ENCODE results near the gene EAPP.
"Not testable (repeated sequence)": the region's sequence is repeated elsewhere in the genome, so short reads cannot be mapped to it uniquely, and the experiment has no call there.

The EAPP gene

GRCh38 chr14:34537677-34538009 is 1.9 kb downstream of the EAPP start:
- DNase-seq = no peak

DNA sequence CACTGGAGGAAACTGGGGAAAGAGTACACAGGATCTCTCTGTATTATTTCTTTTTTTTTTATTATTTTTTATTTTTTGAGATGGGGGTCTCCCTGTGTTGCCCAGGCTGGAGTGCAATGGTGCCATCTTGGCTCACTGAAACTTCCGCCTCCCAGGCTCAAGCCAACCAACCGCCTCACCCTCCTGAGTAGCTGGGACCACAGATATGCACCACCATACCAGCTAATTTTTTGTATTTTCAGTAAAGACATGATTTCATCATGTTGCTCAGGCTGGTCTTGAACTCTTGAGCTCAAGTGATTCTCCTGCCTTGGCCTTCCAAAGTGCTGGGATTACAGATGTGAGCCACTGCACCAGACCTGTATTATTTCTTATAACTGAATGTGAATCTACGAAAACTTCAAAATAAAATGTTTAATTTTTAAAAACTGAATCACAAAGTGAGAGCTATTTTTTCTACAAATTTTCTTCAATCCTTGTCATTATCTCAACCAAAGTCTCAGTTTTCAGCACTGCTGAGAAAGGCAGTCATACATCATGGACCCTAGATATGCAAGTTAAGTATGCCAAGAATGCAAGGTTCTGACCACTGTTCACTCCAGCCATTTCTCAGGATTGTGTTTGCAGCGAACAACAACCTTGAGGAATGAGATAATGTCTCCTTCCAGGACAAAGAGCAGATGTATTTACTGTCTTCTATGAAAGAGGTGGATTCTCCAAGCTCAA is 2.4 kb downstream of the EAPP start:
- DNase-seq = no peak

DNA sequence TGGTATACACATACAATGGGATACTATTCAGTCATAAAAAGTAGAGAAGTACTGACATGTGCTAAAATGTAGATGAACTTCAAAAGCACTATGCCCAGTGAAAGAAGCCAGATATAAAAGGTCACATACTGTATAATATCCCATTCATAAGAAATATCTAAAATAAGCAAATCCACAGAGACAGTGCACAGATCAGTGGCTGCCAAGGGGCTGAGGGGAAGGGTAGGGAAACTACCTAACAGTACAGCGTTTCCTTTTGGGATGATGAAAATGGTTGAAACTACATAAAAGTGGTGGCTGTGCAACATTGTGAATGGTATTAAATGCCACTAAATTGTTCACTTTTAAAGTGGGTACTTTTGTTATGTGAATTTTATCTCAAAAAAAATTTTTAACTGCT is 11.9 kb downstream of the EAPP start:
- DNase-seq = no peak

GRCh38 chr14:34524216-34524615 is 15.3 kb downstream of the EAPP start:
- DNase-seq = not testable (repeated sequence)

DNA sequence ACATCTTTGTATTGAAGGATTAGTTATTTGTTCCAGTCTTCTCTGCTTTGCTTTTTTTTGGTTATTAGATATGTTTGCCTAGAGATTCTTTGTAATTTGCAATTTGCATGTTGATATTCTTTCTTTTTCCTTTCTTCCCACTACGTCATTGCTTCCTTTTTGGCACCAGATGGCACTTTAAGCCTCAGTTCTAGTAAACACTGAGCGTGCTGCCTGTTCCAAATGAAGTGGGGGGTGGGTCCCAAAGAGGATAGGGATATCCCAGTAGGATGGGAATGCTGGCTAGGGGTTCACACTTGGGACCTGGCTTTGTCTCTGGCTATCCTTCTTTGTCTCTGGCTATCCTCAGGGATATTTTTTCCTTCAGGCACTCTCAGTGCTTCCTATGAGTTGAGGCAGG is 17.0 kb downstream of the EAPP start:
- no peak for DNase-seq

GRCh38 chr14:34521071-34521470 is 18.4 kb downstream of the EAPP start:
- DNase-seq = not testable (repeated sequence)

DNA sequence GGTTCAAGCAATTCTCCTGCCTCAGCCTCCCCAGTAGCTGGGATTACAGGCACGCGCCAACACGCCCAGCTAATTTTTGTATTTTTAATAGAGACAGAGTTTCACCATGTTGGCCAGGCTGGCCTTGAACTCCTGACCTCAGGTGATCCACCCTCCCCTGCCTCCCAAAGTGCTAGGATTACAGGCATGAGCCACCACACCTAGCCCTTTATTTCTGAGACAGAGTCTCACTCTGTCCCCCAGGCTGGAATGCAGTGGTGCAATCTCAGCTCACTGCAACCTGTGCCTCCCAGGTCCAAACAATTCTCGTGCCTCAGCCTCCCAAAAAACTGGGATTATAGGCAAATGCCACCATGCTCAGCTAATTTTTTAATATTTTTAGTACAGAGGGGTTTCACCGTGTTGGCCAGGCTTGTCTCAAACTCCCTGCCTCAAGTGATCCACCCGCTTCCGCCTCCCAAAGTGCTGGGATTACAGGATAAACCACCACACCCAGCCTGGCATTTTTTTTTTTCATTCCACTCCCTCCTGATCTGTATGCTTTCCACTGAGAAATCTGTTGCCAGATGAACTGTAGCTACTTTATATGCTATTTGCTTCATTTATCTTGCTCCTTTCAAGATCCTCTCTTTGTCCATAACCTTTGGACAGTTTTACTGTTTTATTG is 19.1 kb downstream of the EAPP start:
- DNase-seq = not testable (repeated sequence)

DNA sequence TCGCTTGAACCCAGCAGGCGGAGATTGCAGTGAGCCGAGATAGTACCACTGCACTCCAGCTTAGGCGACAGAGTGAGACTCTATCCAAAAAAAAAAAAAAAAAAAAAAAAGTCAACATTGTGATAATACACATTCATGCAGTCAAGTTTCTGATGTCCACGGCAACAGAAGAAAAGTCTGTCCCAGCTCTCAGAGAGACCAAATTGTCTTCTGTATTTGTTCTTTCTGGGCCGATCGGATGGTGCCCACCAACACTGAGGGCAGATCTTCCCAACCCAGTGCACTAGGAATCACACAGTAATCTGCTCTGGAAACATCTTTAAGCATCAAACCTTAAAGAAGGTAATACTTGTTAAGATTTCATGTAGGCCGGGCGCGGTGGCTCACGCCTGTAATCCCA is 31.6 kb downstream of the EAPP start:
- no peak for DNase-seq

GRCh38 chr14:34507459-34507858 is 32.0 kb downstream of the EAPP start:
- no peak for DNase-seq

DNA sequence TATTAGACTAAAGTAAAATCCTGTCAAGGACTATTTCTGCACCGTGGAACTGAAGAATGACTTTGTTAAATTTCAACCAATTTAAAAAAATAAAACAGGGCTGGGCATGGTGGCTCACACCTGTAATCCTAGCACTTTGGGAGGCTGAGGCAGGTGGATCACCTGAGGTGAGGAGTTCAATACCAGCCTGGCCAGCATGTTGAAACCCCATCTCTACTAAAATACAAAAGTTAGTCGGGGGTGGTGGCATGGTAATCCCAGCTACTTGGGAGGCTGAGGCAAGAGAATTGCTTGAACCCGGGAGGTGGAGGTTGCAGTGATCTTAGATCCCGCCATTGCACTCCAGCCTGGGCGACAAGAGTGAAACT is 34.4 kb downstream of the EAPP start:
- DNase-seq = not testable (repeated sequence)

DNA sequence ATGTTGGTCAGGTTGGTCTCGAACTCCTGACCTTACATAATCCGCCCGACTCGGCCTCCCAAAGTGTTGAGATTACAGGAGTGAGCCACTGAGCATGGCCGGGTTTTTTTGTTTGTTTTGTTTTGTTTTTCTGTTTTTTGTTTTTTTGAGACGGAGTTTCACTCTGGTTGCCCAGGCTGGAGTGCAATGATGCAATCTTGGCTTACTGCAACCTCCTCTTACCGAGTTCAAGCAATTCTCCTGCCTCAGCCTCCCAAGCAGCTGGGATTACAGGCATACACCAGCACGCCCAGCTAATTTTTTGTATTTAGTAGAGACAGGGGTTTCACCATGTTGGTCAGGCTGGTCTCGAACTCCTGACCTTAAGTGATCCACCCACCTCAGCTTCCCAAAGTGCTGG is 35.5 kb downstream of the EAPP start:
- not testable (repeated sequence) for DNase-seq

GRCh38 chr14:34502545-34503225 is 36.8 kb downstream of the EAPP start:
- no peak for DNase-seq

DNA sequence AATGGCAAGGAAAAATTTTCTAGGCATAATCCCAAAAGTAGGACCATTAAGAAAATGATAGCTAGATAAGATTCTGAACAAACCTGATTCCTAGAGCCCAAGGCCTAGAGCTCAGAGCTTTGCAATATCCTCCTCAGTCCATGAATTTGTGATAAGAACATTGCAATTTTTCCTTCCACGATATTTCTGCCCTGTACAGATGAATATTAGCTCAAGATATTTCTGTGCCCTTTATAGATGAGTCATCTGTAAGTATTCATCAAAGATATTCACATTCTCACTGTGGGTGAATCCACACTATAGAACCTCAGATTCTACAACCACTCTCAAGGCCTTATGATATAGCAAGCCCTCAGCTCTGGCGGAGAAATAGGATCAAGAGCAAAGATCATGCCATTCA is 37.5 kb downstream of the EAPP start:
- DNase-seq = no peak

DNA sequence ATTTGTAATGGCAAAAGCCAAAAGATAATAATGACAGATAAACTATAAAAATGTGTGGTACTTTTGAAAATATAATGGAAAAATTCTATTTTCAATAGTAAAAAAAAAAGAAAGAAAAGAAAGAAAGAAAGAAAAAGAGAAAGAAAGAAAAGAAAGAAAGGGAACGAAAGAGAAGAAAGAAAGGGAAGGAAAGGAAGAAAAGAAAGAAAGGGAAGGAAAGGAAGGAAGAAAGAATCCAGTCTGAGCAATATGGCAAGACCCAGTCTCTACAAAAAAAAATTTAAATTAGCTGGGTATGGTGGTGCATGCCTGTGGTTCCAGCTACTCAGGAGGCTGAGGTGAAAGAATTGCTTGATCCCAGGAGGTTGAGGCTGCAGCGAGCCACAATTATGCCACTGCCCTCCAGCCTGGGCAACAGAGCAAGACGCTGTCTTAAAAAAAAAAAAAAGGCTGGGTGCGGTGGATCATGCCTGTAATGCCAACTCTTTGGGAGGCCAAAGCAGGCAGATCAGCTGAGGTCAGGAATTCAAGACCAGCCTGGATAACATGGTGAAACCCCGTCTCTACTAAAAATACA is 38.4 kb downstream of the EAPP start:
- DNase-seq = no peak

GRCh38 chr14:34498684-34499412 is 40.7 kb downstream of the EAPP start:
- no peak for DNase-seq

DNA sequence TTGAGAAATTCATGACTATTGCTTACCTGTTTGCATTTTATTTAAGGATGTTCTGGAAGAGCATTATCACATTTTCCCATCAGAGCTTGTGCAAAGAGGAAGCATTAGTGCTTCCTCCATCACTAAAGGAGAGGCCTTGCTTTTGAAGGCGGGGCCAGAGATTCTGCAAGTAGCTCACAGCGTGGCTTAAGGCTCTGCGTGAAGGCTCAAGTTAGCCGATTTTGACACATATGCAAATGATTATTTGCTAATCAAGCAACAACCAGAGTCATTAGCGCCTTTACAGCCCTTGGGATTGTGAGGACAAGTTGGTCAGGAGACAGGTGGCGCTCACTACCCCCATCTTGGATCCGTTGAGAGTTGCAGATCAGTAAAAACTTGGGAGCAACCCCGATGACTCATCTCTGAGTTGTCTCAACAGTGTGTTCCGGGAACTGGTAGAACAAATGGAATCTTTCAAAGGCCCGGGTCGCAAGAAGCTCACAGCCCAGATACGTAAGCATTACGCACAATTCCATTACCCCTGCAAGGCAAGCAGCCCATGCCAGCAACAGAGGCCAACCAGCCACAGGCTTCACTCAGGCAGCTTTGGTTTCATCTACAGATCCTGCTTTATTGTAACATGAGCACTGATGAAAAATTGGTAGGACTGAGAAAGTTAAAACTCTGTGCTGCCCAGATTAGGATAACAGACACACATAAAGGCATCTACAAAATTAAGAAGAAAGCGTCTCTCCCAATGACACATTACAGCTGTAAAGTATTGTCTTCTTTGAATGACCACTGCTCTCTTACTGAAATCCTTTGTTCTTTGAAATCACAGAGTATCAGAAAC is 42.6 kb downstream of the EAPP start:
- DNase-seq = no peak

GRCh38 chr14:34496007-34496678 is 43.4 kb downstream of the EAPP start:
- no peak for DNase-seq

GRCh38 chr14:34489324-34489723 is 50.2 kb downstream of the EAPP start:
- no peak for DNase-seq

DNA sequence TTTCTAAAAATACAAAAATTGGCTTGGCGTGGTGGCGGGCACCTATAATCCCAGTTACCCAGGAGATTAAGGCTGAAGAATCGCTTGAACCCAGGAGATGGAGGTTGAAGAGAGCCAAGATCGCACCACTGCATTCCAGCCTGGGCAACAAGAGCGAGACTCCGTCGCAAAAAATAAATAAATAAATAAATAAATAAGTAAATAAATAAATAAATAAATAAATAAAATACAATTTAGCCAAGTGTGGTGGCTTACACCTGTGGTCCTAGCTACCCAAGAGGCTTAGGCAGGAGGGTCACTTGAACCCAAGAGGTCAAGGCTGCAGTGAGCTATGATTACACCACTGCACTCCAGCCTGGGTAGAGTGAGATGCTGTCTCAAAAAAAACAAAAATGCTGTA is 51.0 kb downstream of the EAPP start:
- no peak for DNase-seq

GRCh38 chr14:34484726-34485125 is 54.8 kb downstream of the EAPP start:
- DNase-seq = no peak

DNA sequence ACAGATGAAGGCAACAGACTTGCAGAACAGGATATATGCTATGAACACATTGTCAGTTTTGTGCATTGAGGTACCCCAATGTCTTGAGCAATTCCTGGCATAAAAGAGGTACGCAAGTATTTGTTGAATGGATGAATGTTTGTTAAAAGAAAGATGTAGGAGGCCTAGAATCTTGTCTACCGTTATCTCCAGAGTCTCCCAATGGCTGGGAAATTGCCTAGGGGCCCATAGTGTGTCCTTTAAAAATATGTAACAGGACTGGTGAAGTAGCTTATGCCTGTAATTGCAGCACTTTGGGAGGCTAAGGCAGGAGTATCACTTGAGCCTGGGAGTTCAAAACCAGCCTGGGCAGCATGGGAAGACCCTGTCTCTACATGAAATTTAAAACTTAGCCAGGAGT is 57.0 kb downstream of the EAPP start:
- no peak for DNase-seq

- DNase-seq = no peak
These were observed 59.8 kb downstream of the EAPP start for GRCh38 chr14:34479694-34480093.
